ENCODE data around the gene NUDT19.
A peak's percentile ranks its signal among the peaks of the same experiment; 100 is the strongest.

The NUDT19 gene

GRCh38 chr19:32680986-32681385, 10.6 kb upstream of the NUDT19 start:
- H3K4me3 ChIP-seq (ENCODE audit: control insufficient read depth, low read depth, low read length): no peak overlapping the region
- TF ChIP-seq CTCF (IDR thresholded peaks at IDR 0.05; ENCODE audit: control insufficient read depth, insufficient read depth, low read depth, low read length, missing control alignments): no peak
- DNase-seq (ENCODE audit: low read depth): no peak

- DNase-seq (ENCODE audit: low read depth): no peak
- TF ChIP-seq CTCF (IDR thresholded peaks at IDR 0.05; ENCODE audit: control insufficient read depth, insufficient read depth, low read depth, low read length, missing control alignments): no peak
- no peak overlapping the region for H3K4me3 ChIP-seq (ENCODE audit: control insufficient read depth, low read depth, low read length)
These were observed 9.3 kb upstream of the NUDT19 start for GRCh38 chr19:32682317-32682716.

- TF ChIP-seq CTCF (IDR thresholded peaks at IDR 0.05; ENCODE audit: control insufficient read depth, insufficient read depth, low read depth, low read length, missing control alignments): no peak
These were observed 4.7 kb upstream of the NUDT19 start for GRCh38 chr19:32686847-32687475.

DNA sequence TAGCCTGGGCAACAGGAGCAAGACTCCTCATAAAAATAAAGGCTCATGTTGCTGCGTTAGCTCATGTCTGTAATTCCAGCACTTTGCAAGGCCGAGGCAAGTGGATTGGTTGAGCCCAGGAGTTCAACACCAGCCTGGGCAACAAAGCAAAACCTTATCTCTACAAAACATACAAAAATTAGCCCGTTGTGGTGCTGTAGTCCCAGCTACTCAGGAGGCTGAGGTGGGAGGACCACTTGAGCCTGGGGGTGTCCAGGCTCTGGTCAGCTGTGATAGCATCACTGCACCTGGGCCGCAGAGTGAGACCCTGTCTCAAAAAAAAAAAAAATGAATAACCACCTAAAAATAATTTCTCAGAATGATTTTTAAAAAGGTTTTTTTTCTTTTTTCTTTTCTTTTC, 3.9 kb upstream of the NUDT19 start:
- no peak for TF ChIP-seq CTCF (IDR thresholded peaks at IDR 0.05; ENCODE audit: control insufficient read depth, insufficient read depth, low read depth, low read length, missing control alignments)
- no peak for DNase-seq (ENCODE audit: low read depth)

More at GRCh38 chr19:32686847-32687475, 4.7 kb upstream of the NUDT19 start:
- DNase-seq (ENCODE audit: low read depth): no peak
- no peak overlapping the region for H3K4me3 ChIP-seq (ENCODE audit: control insufficient read depth, low read depth, low read length)

DNA sequence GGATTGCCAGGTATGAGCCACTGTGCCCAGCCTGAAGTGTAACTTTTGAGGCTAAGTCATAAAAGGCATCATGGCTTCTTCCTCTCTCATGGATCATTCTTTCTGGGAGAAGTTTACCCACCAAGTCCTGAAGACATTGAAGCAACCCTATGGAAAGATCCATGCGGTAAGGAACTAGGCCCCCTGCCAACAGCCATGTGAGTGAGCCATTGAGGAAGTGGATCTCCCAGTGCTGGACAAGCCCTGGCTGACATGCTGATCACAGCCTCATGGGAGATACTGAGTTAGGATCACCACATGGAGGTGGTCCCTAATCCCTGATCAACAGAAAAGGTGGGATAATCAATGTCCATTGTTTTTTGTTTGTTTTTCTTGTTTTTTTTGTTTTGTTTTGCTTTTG, 3.3 kb upstream of the NUDT19 start:
- H3K4me3 ChIP-seq (ENCODE audit: control insufficient read depth, low read depth, low read length): no peak overlapping the region
- DNase-seq (ENCODE audit: low read depth): no peak
- TF ChIP-seq CTCF (IDR thresholded peaks at IDR 0.05; ENCODE audit: control insufficient read depth, insufficient read depth, low read depth, low read length, missing control alignments): no peak

More for the DNA sequence above, 3.9 kb upstream of the NUDT19 start:
- H3K4me3 ChIP-seq (ENCODE audit: control insufficient read depth, low read depth, low read length): no peak overlapping the region

GRCh38 chr19:32691952-32692726, 518 bp downstream of the NUDT19 start:
- peak overlapping the region; percentile 82 for H3K4me3 ChIP-seq (ENCODE audit: control insufficient read depth, low read depth, low read length)
- DNase-seq (ENCODE audit: low read depth): peak; percentile 28
- no peak for TF ChIP-seq CTCF (IDR thresholded peaks at IDR 0.05; ENCODE audit: control insufficient read depth, insufficient read depth, low read depth, low read length, missing control alignments)

Measured in AG09309 (cell line).